HG03108 (cell line): ENCODE measurements around the gene KSR2.
"Not testable (repeated sequence)": the region's sequence is repeated elsewhere in the genome, so short reads cannot be mapped to it uniquely, and the experiment has no call there.

Experiments used
- ATAC-seq: cut with Tn5 transposase; IDR thresholded peaks from one replicate; pipeline ENCODE4 v1.9.1; 2021; ENCODE audit warnings: moderate library complexity; ENCODE audit not compliant: unreplicated experiment

The KSR2 gene

GRCh38 chr12:117768860-117769259 lies 199.9 kb downstream of the KSR2 start:
- no peak for ATAC-seq

DNA sequence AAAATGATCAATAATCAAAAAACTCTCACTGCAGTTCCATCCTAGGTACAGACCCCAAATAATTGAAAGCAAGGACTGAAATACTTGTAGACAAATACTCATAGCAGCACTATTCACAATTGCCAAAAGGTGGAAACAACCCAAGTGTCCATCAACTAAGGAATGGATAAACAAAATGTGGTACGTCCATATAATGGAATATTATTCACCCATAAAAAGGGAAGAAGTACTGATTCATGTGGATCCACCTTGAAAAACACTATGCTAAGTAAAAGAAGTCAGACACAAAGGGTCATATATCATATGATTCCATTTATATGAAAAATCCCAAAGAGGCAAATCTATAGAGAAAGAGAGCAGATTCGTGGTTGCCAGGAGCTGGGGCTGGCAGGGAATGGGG lies 202.8 kb downstream of the KSR2 start:
- ATAC-seq: no peak

GRCh38 chr12:117762143-117762542 lies 206.6 kb downstream of the KSR2 start:
- no peak for ATAC-seq

- no peak for ATAC-seq
Observed at GRCh38 chr12:117761528-117762100, 207.2 kb downstream of the KSR2 start.

- no peak for ATAC-seq
Observed at GRCh38 chr12:117760990-117761389, 207.8 kb downstream of the KSR2 start.

- ATAC-seq: no peak
Observed at GRCh38 chr12:117750657-117751056, 218.1 kb downstream of the KSR2 start.

- ATAC-seq: no peak
Observed at GRCh38 chr12:117749431-117749830, 219.4 kb downstream of the KSR2 start.

DNA sequence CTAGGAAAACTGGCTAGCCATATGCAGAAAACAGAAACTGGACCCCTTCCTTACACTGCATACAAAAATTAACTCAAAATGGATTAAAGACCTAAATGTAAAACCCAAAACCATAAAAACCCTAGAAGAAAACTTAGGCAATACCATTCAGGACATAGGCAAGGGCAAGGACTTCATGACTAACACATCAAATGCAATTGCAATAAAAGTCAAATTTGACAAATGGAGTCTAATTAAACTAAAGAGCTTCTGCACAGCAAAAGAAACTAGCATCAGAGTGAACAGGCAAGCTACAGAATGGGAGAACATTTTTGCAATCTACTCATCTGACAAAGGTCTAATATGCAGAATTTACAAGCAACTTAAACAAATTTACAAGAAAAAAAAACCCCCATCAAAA lies 222.4 kb downstream of the KSR2 start:
- not testable (repeated sequence) for ATAC-seq

DNA sequence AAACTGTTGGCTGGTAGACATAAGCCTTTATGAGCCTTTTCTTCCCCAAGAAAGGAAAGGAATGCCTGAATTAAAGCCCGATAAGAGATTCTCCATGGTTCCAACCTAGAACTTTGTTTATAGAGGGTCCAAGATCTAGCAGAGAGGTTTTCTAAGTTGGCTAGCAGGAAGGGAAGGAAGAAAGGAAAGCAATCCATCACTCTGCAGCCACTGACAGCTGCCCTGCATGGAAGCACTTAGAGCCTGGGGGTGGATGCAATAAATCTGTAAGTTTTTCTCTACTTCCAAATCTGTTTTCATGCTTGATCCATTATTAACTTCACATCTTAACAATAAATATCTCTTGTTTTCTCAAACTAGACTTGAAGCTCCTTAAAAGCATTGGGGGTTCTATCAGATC lies 224.4 kb downstream of the KSR2 start:
- ATAC-seq: no peak

DNA sequence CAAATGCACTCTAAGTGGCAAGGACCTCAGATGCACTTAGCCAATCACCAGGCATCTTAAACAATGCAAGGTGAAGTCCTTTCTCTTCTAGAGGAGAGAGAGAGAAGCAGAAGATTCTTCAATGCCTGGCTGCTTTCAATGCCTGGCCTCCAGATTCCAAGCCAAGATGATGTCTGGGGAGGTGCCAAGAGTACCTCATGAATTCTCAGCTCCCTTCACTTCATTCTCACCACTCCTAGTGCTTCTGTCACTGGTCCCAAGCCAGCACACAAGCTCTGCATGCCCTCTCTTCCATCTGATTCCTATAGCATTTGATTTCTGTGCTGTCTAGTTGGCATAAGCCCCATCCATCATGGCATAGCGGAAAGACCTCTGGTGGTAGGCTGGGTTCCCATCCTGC lies 225.0 kb downstream of the KSR2 start:
- no peak for ATAC-seq

DNA sequence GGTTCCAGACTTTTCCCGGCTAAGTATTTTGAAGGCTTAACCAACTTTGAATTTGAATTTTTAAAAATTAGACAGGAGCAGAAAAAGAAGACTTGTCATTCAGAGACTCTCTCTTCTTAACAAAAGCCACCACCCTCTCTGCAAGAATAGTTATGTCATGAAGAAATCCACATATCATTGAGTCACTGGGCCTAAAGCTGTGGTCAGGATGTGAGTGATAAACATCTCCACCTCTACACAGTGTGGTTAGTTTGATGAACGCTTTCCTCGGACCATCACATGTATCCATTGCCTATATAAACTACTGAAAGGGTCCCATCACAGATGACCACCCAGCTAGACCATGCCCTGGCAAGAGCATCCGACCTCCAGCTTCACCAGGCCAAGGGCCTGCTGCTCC lies 226.1 kb downstream of the KSR2 start:
- no peak for ATAC-seq

DNA sequence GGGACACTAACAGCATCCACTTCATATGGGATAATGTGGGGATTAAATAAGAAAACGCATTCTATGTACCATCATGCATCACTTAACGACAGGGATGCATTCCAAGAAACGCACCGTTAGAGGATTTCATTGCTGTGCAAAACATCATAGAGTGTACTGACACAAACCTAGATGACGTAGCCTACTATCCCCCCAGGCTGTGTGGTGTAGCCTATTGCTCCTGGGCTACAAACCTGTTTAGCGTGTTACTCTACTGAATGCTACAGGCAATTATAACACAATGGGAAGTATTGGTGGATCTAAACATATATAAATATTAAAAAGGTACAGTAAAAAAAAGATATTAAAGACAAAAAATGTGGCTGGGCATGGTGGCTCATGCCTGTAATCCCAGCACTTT lies 230.6 kb downstream of the KSR2 start:
- no peak for ATAC-seq

GRCh38 chr12:117733549-117733805 lies 235.3 kb downstream of the KSR2 start:
- no peak for ATAC-seq

- no peak for ATAC-seq
Observed at GRCh38 chr12:117732761-117733548, 235.8 kb downstream of the KSR2 start.

DNA sequence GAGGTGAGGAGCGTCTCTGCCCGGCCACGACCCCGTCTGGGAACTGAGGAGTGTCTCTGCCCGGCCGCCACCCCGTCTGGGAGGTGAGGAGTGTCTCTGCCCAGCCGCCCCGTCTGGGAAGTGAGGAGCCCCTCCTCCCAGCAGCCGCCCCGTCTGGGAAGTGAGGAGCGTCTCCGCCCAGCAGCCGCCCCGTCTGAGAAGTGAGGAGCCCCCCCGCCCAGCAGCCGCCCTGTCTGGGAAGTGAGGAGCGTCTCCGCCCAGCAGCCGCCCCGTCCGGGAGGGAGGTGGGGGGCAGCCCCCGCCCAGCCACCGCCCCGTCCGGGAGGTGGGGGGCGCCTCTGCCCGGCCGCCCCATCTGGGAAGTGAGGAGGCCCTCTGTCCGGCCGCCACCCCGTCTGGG lies 237.7 kb downstream of the KSR2 start:
- not testable (repeated sequence) for ATAC-seq

GRCh38 chr12:117727301-117727700 lies 241.5 kb downstream of the KSR2 start:
- ATAC-seq: no peak

DNA sequence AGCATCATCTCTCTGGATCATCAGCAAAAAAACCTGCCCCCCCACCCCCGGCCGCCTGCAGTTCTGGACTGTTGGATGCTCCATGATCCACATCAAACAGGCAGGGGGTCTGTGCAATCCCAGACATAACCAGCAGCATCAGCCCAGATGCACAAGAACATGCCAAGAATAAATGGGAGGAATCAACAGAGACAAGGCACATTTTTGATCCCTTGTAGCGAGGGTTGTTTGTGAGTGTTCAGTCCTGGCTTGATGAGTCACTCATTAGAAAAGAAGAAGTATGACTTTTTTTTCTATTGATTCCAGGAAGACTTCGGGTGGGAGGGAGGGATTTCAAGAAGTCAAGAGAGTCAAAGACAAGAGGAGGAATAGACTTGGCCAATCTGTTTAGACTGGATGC lies 244.2 kb downstream of the KSR2 start:
- ATAC-seq: no peak

GRCh38 chr12:117718559-117718958 lies 250.2 kb downstream of the KSR2 start:
- ATAC-seq: no peak

DNA sequence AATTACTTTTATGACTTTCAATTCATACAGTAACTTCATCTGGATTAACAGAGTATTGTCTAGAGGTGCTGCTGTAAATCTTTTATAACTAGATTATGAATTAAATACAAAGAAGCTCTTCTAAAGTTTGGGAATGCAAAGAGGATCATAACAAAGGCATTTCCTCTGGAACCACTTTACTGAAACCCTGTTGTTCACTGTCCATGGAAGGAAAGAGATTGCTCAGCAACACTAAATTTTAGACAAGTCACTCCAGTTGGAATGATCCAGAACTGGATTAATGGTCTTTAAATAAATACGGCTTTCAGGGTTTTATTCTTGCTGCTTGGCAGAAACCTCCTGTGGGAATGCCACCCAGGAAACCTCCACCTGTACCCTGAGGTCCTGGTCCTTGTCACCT lies 250.6 kb downstream of the KSR2 start:
- ATAC-seq: no peak

DNA sequence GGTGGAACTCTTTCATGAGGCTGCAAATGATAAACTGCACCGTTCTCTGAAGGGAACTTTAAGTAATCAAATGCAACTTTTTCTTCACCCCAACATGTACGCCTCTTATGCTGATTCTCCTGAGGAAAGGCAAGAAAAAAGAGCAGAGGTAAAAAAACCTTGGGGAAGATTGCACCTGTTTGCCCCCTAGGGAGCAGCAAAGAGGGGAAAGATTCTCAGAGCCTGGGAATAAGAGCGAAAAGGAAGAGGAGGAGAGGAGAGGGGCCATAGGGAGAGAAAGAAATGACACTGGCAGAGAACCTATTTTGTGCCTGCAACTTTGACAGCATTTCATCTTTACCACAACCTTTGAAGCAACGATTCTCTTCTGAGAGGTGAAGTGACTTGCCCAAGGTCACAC lies 254.6 kb downstream of the KSR2 start:
- no peak for ATAC-seq

DNA sequence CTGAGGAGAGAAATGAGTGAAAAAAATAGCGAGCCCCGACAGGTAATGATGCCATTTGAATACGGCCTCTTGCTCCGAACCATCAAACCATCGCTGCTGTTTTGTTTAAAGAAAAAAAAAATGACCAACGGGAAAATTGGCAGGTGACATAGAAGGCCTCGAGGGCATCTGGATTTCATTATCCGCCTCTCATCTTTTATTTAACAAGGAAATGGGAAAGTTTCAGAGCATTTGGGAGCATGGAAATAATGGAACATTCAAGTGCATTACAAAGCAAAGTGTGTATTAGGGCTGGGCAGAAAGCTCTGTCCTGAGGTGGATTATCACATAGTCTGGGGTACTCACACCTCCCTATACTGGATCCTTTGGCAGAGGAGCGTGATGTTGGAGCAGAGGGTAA lies 258.7 kb downstream of the KSR2 start:
- no peak for ATAC-seq

GRCh38 chr12:117707861-117708260 lies 260.9 kb downstream of the KSR2 start:
- no peak for ATAC-seq

DNA sequence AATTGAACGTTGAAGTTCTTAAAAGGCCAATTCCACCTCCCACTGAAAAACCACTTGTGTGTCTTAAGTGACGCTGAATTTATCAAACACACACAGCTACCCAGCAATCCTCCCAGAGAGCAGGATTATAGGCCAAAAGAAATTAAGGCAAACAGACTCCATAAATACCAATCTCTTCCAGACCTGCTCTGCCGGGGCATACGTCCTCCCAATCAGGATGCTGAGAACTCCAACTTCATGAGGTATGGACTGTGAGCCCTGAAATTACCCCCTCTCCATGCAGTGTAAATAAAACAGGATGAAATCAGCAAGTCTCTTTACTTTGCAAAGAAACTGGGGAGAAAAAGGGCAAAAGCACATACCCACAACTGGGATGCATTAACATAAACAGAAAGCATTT lies 265.2 kb downstream of the KSR2 start:
- ATAC-seq: no peak
